ENCODE data around the gene RXYLT1. TPM values are rescaled to one million over a fixed set of nuclear protein-coding genes. Genes with fewer than 3 reads are reported as not detected.
"Not testable (repeated sequence)": the region's sequence is repeated elsewhere in the genome, so short reads cannot be mapped to it uniquely, and the experiment has no call there.

RXYLT1 gene
- total RNA-seq, 1 donor from 2014 or later: 9.8 TPM

GRCh38 chr12:63841571-63841970 is 61.9 kb downstream of the RXYLT1 start:
- ATAC-seq: no peak
- no peak for DNase-seq (ENCODE audit: low spot score)

- ATAC-seq; DNase-seq (ENCODE audit: low spot score): not testable (repeated sequence)
Measured at GRCh38 chr12:63842750-63843149, 63.0 kb downstream of the RXYLT1 start.

- DNase-seq (ENCODE audit: low spot score) (no peak), ATAC-seq (no peak)
Measured at GRCh38 chr12:63843254-63843720, 63.6 kb downstream of the RXYLT1 start.

- DNase-seq (ENCODE audit: low spot score) (peak; percentile 90), ATAC-seq (peak; percentile 94)
Measured at GRCh38 chr12:63843721-63844390, 64.1 kb downstream of the RXYLT1 start.

GRCh38 chr12:63844391-63845341 is 65.0 kb downstream of the RXYLT1 start, which contains the start of gene SRGAP1:
Gene SRGAP1 (plus strand): TSS chr12:63844700. CDS start chr12:63844817, 117 bp downstream.
- ATAC-seq (peak; percentile 56), DNase-seq (ENCODE audit: low spot score) (no peak)

- no peak for DNase-seq (ENCODE audit: low spot score)
- ATAC-seq: no peak
Measured at GRCh38 chr12:63845726-63846125, 66.0 kb downstream of the RXYLT1 start.

GRCh38 chr12:63846238-63846967 is 66.7 kb downstream of the RXYLT1 start:
- no peak for DNase-seq (ENCODE audit: low spot score)

GRCh38 chr12:63848450-63848849 is 68.7 kb downstream of the RXYLT1 start:
- ATAC-seq (no peak), DNase-seq (ENCODE audit: low spot score) (no peak)

More at GRCh38 chr12:63846238-63846967, 66.7 kb downstream of the RXYLT1 start:
- ATAC-seq: no peak

- DNase-seq (ENCODE audit: low spot score): no peak
- ATAC-seq: no peak
Measured at GRCh38 chr12:63849106-63849620, 69.5 kb downstream of the RXYLT1 start.

GRCh38 chr12:63849641-63850040 is 69.9 kb downstream of the RXYLT1 start:
- ATAC-seq (no peak), DNase-seq (ENCODE audit: low spot score) (no peak)

GRCh38 chr12:63853978-63854377 is 74.3 kb downstream of the RXYLT1 start:
- ATAC-seq (no peak), DNase-seq (ENCODE audit: low spot score) (no peak)

- DNase-seq (ENCODE audit: low spot score): no peak
- ATAC-seq: no peak
Measured at GRCh38 chr12:63855299-63855698, 75.6 kb downstream of the RXYLT1 start.

GRCh38 chr12:63857771-63858670 is 78.3 kb downstream of the RXYLT1 start:
- ATAC-seq (no peak), DNase-seq (ENCODE audit: low spot score) (no peak)

Other genes with a start within 250 kb of the RXYLT1 start
- gene DPY19L2, start 111.4 kb upstream of the RXYLT1 start, total RNA-seq: not detected
- 1.1 TPM for gene SRGAP1, start 64.8 kb downstream of the RXYLT1 start, total RNA-seq

Measured in left lobe of liver (tissue), 2 donors.